ENCODE data around the gene TMEM59L. TPM values are rescaled to one million over a fixed set of nuclear protein-coding genes. Genes with fewer than 3 reads are reported as not detected.
A peak's percentile ranks its signal among the peaks of the same experiment; 100 is the strongest.

Gene TMEM59L
- total and polyA plus RNA-seq, 2 of the 4 experiments (the other 2 are of a cell fraction): under 0.01 to 5.9 TPM

- 8% methylated on average over 9 of the region's 45 CpGs; no CpG with 5 or more reads in 1 of the 2 experiments for WGBS, 2 experiments (ENCODE audit: extremely low coverage in 2 of 2, insufficient read length in 1 of 2)
- ATAC-seq (ENCODE audit: low read depth) (no peak), DNase-seq (no peak)
- Histone ChIP-seq H3K23ac (ENCODE audit: low read depth, low read length) (no peak overlapping the region; the same call in 1 of the 2 replicates), H3K56ac (ENCODE audit: extremely low read depth, insufficient read depth, low read length) (no peak overlapping the region), H3K9me1 (ENCODE audit: insufficient read depth, low read length) (no peaks in the 10 kb centered on the region), H4K91ac (ENCODE audit: insufficient read depth, low read depth, low read length) (no peak overlapping the region), H4K8ac (ENCODE audit: low read depth in 2 of 2, low read length in 2 of 2) (no peak overlapping the region), H4K20me1 (ENCODE audit: insufficient read depth, low read length) (peaks cover 4% of the 10 kb centered on the region; the same call in 1 of the 2 replicates), H3K9me3 (ENCODE audit: control insufficient read depth, insufficient read depth, low read length) (no peaks in the 10 kb centered on the region), H3K9ac (ENCODE audit: low read depth, low read length) (no peak overlapping the region), H2BK5ac (ENCODE audit: low read depth, low read length, poor library complexity, severe bottlenecking) (no peak overlapping the region), H4K5ac (ENCODE audit: low read depth, low read length) (no peak overlapping the region), H2AK9ac (replicated peaks; ENCODE audit: low read depth, low read length, poor library complexity) (peak overlapping the region; percentile 81), H2AK5ac (ENCODE audit: low read depth, low read length) (no peak overlapping the region), H3K36me3 (ENCODE audit: control insufficient read depth, insufficient read depth, low read length) (no peaks in the 10 kb centered on the region), H3K27ac (ENCODE audit: insufficient read depth, low read length) (no peak overlapping the region), H3K4me2 (ENCODE audit: low read depth, low read length) (no peak overlapping the region), H2BK120ac (ENCODE audit: low read depth, low read length) (no peak overlapping the region), H2AFZ (replicated peaks; ENCODE audit: low read length, poor library complexity) (no peak overlapping the region), H3K18ac (ENCODE audit: low read depth, low read length) (no peak overlapping the region), H3K14ac (replicated peaks; ENCODE audit: low read depth, low read length) (no peak overlapping the region), H2BK15ac (ENCODE audit: low read depth, low read length) (no peak overlapping the region), H3K4me3 (ENCODE audit: insufficient read depth, low read depth, low read length) (no peak overlapping the region), H2BK20ac (ENCODE audit: low read depth, low read length) (no peak overlapping the region), H3K79me1 (ENCODE audit: low read depth in 1 of 2, low read length in 2 of 2) (no peaks in the 10 kb centered on the region), H3K27me3 (ENCODE audit: control insufficient read depth, insufficient read depth, low read length) (peaks cover 74% of the 10 kb centered on the region), H3K4ac (ENCODE audit: low read depth, low read length) (no peak overlapping the region), H3K4me1 (ENCODE audit: control insufficient read depth, insufficient read depth, low read length) (peaks cover 11% of the 10 kb centered on the region; the same call in 1 of the 2 replicates)
- no TSS peak for BruUV-seq (replicated peaks)
- intact Hi-C loops (cut with micrococcal nuclease): no loop called here
- ChIA-PET CTCF (no interaction called here), POLR2A (ENCODE audit: unreplicated experiment) (no interaction called here)
- dilution Hi-C loops (cut with HindIII; ENCODE audit: low sequenced_read_pairs, unreplicated experiment): no loop called here
- in situ Hi-C loops (cut with MboI; ENCODE audit: low sequenced_read_pairs): no loop called here
- TF ChIP-seq RCOR1 (IDR thresholded peaks at IDR 0.05; ENCODE audit: insufficient replicate concordance, low read length): no peak
- no peak for TF ChIP-seq FOS (IDR thresholded peaks at IDR 0.05; ENCODE audit: low read depth, low read length)
- TF ChIP-seq, protein P1, sequence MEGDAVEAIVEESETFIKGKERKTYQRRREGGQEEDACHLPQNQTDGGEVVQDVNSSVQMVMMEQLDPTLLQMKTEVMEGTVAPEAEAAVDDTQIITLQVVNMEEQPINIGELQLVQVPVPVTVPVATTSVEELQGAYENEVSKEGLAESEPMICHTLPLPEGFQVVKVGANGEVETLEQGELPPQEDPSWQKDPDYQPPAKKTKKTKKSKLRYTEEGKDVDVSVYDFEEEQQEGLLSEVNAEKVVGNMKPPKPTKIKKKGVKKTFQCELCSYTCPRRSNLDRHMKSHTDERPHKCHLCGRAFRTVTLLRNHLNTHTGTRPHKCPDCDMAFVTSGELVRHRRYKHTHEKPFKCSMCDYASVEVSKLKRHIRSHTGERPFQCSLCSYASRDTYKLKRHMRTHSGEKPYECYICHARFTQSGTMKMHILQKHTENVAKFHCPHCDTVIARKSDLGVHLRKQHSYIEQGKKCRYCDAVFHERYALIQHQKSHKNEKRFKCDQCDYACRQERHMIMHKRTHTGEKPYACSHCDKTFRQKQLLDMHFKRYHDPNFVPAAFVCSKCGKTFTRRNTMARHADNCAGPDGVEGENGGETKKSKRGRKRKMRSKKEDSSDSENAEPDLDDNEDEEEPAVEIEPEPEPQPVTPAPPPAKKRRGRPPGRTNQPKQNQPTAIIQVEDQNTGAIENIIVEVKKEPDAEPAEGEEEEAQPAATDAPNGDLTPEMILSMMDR (conservative IDR thresholded peaks at IDR 0.05; ENCODE audit: low read depth, low read length): no peak
- no peak for TF ChIP-seq RFX5 (IDR thresholded peaks at IDR 0.05; ENCODE audit: low read depth, low read length)
- TF ChIP-seq, protein P2, sequence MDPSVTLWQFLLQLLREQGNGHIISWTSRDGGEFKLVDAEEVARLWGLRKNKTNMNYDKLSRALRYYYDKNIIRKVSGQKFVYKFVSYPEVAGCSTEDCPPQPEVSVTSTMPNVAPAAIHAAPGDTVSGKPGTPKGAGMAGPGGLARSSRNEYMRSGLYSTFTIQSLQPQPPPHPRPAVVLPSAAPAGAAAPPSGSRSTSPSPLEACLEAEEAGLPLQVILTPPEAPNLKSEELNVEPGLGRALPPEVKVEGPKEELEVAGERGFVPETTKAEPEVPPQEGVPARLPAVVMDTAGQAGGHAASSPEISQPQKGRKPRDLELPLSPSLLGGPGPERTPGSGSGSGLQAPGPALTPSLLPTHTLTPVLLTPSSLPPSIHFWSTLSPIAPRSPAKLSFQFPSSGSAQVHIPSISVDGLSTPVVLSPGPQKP (IDR thresholded peaks at IDR 0.05; ENCODE audit: borderline replicate concordance, low read depth, low read length): no peak
- TF ChIP-seq POLR2A (IDR thresholded peaks at IDR 0.05; ENCODE audit: low read depth, low read length): no peak
- TF ChIP-seq MAFK (IDR thresholded peaks at IDR 0.05; ENCODE audit: low read depth, low read length): no peak
- TF ChIP-seq CHD1 (IDR thresholded peaks at IDR 0.05; ENCODE audit: low read depth, low read length): no peak
- no peak for TF ChIP-seq MXI1 (IDR thresholded peaks at IDR 0.05; ENCODE audit: borderline replicate concordance, low read depth, low read length)
- no peak for TF ChIP-seq NFE2L2 (IDR thresholded peaks at IDR 0.05; ENCODE audit: low read depth, low read length)
- TF ChIP-seq SMC3 (IDR thresholded peaks at IDR 0.05; ENCODE audit: low read depth, low read length): no peak
- no peak for TF ChIP-seq CEBPB (IDR thresholded peaks at IDR 0.05; ENCODE audit: low read depth, low read length)
- no peak for TF ChIP-seq MAZ (IDR thresholded peaks at IDR 0.05; ENCODE audit: borderline replicate concordance, low read depth, low read length)
- no peak for TF ChIP-seq RAD21 (IDR thresholded peaks at IDR 0.05; ENCODE audit: low read length)
- no peak for TF ChIP-seq BHLHE40 (IDR thresholded peaks at IDR 0.05; ENCODE audit: low read depth, low read length)
- TF ChIP-seq USF2 (IDR thresholded peaks at IDR 0.05; ENCODE audit: low read depth, low read length): no peak
These were observed 1.9 kb upstream of the TMEM59L start for GRCh38 chr19:18610556-18611326.

Data from IMR-90 (cell line).